Occipital lobe (tissue), 2 donors: ENCODE results near the gene RPL35. TPM values are rescaled to one million over a fixed set of nuclear protein-coding genes. Genes with fewer than 3 reads are reported as not detected.
"Not testable (repeated sequence)": the region's sequence is repeated elsewhere in the genome, so short reads cannot be mapped to it uniquely, and the experiment has no call there.

Experiments used
- DNase-seq: peaks from one replicate; lab custom pipeline; 2025; lab: John Stamatoyannopoulos, UW
- total RNA-seq: library from RNA; depleted of rRNA; stranded (reverse); fragments of >200 nt; gene quantifications from one replicate; pipeline ENCODE4 v1.2.3, GENCODE V29; 2014

The RPL35 gene
- total RNA-seq, 1 donor from 2014 or later, result 686 TPM

GRCh38 chr9:124852829-124853531, 8.8 kb downstream of the RPL35 start, which contains the start of gene WDR38:
TSS of gene WDR38 (plus strand) at chr9:124853460. CDS start at chr9:124853532, 72 bp downstream.
- peak; percentile 54 for DNase-seq

DNA sequence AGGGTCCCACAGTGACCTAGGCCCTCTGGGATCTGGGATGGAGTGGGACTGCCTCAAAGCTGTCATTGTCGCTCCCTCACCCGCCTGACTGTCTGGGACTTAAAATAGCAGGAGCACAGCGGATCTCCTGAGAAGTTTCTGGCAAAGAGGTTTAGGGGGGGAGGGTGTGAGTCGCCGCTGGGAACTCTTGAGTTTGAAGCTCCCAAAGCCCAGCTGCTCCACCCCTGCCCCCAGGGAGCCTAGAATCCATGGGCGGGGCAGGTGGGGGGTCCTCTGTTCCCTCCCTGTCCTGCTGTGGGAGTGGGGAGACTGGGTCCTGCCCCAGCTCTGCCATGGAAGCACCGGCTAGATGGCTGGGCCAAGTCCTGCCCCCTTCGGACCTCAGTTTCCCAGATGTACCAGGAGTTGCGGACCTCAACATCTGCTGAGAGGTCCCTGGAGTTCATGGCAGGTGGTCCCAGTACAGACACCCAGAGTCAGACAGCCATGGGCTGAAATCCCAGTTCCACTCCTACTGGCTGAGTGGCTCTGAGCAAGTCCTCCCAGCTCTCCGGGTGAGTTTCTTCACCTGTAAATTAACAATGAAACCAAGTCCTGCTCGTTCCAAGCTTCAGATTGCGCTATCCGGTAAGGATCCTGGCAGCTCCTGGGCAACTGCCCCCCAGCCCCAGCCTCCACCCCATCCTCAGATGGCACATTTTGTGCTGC, 9.5 kb downstream of the RPL35 start:
- DNase-seq, result no peak

- DNase-seq, result no peak
Observed at GRCh38 chr9:124849801-124850200, 12.0 kb downstream of the RPL35 start.

DNA sequence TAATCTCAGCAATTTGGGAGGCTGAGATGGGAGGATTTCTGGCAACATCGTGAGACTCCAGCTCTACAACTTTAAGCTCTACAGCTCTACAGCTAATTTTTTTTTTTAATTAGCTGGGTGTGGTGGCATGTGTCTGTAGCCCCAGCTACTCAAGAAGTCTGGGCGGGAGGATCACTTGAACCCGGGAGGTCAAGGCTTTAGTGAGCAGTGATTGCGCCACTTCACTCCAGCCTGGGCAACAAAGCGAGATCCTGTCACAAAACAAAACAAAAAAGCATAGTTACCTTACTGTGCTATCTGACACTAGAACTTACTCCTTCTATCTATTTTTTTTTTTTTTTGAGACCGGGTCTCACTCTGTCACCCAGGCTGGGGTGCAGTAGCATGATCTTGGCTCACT, 14.8 kb downstream of the RPL35 start:
- no peak for DNase-seq

- DNase-seq, result not testable (repeated sequence)
Observed at GRCh38 chr9:124846467-124846866, 15.3 kb downstream of the RPL35 start.

- no peak for DNase-seq
Observed at GRCh38 chr9:124844291-124844690, 17.5 kb downstream of the RPL35 start.

- no peak for DNase-seq
Observed at GRCh38 chr9:124843456-124844034, 18.2 kb downstream of the RPL35 start.

GRCh38 chr9:124841075-124841821, 20.5 kb downstream of the RPL35 start:
- no peak for DNase-seq

- DNase-seq, result no peak
Observed at GRCh38 chr9:124840300-124840833, 21.4 kb downstream of the RPL35 start.

GRCh38 chr9:124839612-124840299, 22.0 kb downstream of the RPL35 start:
- DNase-seq, result no peak

GRCh38 chr9:124838567-124839275, 23.0 kb downstream of the RPL35 start:
- not testable (repeated sequence) for DNase-seq

- DNase-seq, result not testable (repeated sequence)
Observed at GRCh38 chr9:124838132-124838531, 23.6 kb downstream of the RPL35 start.

DNA sequence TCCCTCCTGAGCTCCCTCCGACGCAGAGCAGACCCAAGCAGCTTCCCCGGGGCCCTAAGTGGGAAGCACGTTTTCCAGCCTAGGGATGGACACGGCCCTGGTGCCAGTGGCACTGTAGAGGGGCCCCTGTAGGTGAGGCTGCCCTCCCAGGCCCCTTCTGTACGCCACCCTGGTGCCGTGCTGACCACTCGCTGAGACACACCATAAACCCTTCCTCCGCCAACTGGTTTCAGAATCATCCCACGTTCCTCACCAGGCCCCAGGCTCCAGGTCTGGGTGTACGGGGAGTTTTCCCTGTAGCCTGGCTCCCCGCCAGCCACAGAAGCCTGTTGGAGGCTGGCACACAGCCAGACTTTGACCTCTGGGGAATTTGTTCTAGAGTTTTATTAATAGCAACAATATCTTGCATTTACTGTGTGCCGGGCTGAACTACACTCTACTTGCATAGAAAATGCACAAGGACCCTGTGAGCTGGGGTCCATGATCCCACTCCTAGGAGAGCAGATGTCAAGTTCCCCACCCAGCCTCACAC, 26.7 kb downstream of the RPL35 start:
- DNase-seq, result no peak

- no peak for DNase-seq
Observed at GRCh38 chr9:124834591-124834990, 27.2 kb downstream of the RPL35 start.

- no peak for DNase-seq
Observed at GRCh38 chr9:124831642-124832364, 30.0 kb downstream of the RPL35 start.

DNA sequence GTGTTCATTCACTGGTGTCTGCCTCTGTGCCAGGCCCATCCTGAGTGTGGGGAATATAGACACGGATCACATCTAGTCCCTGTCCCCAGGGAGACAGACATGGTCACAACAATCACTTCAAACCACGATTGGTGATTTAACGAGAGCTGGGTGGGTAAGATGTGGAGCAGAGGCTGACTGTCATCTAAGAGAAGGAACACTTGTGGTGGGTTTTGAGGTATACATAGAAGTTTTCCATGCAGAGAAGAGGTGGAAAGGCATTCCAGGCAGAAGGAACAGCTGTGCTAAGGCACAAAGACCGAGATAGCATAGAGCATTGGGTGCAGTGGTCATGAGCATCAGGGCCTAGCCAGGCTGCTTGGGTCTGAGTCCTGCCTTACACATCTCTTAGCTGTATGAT, 31.2 kb downstream of the RPL35 start:
- no peak for DNase-seq

- DNase-seq, result no peak
Observed at GRCh38 chr9:124829334-124829669, 32.5 kb downstream of the RPL35 start.

GRCh38 chr9:124828489-124829333, 33.0 kb downstream of the RPL35 start:
- no peak for DNase-seq
